Non-pigmented ciliary epithelial cell (primary cell): Measurements from ENCODE around the gene SMYD5.
A peak's percentile ranks its signal among the peaks of the same experiment; 100 is the strongest.

Experiments used
- DNase-seq: peaks from one replicate; pipeline ENCODE4 v3.0.0-alpha.2; 2010; ENCODE audit warnings: low read depth

The SMYD5 gene

DNA sequence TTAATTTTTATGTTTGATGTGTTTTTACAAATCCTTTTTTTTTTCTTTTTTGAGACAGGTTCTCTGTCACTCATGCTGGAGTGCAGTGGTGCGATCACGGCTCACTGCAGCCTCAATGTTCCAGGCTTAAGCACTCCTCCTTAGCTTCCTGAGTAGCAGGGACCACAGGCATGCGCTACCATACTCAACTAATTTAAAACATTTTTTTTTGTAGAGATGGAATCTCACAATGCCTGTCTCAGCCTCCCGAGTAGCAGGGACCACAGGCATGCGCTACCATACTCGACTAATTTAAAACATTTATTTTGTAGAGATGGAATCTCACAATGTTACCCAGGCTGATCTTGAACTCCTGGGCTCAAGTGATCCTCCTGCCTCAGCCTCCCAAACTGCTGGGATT is 8.4 kb upstream of the SMYD5 start:
- DNase-seq = no peak

GRCh38 chr2:73208258-73208657 is 5.8 kb upstream of the SMYD5 start:
- DNase-seq = no peak

DNA sequence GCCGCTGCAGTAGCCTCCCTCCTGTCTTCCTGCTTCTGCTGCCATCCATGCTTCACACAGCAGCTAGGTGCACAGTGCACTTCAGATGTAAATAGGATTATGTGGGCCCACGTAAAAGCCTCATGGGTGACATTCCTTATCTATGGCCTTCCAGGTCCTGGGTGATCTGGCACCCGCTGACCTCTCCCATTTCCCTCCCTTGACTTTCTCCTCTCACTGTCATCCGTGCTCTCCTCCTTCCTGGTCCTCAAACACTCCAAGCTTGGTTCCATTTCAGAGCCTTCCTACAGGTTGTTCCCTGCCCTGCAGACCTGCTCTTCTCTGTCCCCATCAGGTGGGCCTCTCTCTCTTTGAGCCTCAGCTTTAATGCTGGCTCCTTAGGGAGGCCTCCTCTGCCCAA is 4.0 kb upstream of the SMYD5 start:
- no peak for DNase-seq

DNA sequence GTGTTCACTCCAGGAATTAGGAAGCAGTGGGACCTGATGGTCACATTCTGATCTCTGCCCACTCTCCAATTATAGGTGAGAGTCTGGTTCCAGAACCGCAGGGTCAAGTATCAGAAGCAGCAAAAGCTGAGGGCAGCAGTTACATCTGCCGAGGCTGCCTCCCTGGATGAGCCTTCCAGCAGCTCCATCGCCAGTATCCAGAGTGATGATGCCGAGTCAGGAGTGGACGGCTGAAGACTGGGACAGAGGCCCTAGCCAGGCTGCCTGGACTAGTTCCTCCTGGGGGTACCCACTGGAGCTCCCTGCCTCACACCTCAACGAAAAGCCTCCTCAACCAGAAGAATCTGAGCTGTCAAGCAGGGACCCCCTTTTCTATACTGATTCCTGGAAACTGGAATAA is 3.3 kb upstream of the SMYD5 start:
- DNase-seq = no peak

- DNase-seq = no peak
Measured at GRCh38 chr2:73212098-73212447, 2.0 kb upstream of the SMYD5 start.

DNA sequence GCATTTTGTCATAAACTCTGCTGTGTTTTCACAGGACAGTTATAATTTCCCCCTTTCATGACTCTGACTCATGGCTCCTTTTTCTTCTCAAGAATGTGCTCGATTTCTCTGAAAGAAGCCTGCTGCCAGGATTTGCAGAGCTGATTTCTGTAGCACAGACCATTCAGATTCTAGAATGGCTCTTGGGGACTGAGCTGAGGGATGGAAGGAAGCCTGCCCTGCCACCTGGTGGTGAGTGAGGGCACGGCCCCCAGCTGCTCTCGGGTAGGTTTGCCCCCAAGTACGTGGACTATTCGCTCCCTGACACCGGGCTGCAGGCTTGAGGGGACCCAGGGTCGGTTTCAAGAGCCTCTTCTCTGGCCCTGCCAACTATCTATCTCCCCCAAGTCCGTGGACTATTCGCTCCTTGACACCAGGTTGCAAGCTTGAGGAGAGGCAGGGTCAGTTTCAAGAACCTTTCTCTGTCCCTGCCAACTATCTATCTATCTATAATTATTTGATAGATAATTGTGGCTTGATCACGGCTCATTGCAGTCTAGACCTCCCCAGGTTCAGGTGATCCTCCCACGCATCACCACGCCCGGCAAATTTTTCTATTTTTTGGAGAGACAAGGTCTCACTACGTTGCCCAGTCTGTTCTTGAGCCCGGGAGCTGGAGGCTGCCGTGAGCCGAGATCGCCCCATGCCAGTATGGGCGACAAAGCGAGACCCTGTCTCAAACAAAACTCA is 1.4 kb upstream of the SMYD5 start:
- DNase-seq = no peak

DNA sequence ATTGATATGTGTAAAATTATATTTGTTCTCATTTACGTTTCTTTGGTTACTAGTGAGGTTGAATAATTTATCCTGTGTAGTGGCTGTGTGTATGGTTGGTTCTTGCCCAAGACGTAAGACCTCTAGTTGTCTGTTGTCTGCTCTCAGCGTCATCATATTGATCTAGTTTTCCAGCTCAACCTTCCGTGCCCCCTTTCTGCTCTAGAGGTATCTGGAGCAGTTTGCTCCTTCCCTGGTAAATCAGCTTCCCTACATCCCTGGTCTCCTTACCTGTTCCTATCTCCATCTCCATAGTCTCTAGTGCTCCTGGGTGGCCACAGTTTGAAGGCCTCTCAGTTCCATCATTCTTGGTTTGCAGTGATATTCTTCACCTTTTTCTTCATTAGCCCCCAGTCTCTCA is 1.2 kb downstream of the SMYD5 start:
- no peak for DNase-seq

DNA sequence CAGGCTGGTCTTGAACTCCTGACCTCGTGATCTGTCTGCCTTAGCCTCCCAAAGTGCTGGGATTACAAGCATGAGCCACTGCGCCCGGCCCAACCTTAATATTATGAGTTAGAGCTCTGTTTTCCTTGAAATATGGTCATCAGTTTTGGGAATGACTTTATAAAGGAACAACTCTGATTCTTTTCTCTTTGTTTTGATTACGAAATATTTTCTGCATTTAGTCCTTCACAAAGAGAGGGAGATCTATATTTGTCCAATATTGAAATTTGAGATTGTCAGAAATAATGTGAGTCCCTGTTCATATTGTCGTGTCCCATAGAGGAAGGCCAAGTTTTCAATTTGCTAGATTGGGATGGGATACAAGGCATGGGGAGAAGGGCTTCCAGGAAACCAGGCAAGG is 3.1 kb downstream of the SMYD5 start:
- DNase-seq = no peak

DNA sequence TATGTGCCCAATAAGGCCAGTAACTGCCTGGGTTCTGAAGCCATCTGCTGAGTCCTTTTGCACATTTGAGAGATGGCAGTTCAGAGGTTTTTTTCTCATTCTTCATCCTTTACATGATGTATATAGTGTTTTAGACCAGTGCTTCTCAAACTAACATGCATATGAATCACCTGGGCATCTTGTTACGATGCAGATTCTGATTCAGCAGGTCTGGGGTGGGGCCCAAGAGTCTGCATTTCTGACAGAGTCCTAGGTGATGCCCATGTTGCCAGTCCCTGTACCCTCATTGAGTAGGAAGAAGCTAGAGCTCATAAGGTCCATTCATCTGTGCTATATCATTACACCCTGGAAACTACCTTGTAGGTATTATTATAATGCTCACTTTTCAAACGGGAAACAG is 3.8 kb downstream of the SMYD5 start:
- DNase-seq = no peak

GRCh38 chr2:73218298-73218697 is 4.3 kb downstream of the SMYD5 start:
- DNase-seq = no peak

DNA sequence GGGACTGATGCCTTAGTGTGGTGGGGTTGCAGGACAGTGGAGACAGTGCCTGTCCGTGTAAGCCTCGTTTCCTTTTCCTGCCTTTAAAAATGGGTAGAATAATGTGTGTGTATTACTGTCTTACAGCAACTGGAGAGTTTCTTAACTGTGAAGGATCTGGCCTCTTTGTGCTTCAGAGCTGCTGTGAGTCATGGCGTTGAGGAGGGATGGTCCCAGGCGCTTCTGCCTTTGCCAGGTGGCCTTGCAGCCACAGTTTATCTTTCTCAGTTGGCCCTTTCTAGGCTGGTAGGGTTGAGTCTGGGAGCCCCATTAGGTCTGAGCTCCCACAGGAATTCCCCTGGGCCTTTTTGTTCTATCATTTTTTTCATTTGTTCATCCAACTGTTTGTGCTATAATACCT is 9.8 kb downstream of the SMYD5 start:
- no peak for DNase-seq

DNA sequence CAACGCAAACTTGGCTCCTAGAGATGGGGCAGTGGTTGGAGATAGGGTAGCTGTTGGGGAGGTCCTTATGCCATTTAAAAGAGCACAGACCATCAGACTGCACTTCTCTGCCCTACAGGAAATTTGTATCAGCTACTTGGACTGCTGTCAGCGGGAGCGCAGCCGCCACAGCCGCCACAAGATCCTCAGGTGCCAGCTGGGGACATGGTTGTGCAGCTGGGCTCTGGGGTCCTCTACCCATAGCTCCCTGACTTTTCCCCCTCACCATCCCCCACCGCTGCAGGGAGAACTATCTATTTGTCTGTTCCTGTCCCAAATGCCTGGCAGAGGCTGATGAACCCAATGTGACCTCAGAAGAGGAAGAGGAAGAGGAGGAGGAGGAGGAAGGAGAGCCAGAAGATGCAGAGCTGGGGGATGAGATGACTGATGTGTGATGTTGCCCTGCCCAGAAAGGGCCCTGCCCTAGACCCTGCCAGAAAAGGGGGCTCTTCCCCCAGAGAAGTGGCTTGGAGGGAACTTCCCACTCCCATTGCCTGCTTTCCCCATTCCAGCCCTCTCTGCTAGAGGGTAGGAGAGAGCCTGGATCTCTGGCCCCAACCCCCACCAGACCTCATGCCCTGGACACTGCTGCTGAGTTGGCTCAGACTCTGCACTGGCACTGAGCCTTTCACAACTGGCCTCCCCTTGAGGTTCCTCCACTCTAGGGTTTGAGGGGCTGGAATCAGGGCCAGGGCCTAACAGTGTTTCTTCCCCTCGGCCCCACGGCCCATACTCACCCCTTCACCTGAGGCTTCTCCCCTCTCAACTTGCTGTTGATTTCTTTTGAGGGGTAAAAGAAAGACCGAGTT is 11.7 kb downstream of the SMYD5 start:
- no peak for DNase-seq

DNA sequence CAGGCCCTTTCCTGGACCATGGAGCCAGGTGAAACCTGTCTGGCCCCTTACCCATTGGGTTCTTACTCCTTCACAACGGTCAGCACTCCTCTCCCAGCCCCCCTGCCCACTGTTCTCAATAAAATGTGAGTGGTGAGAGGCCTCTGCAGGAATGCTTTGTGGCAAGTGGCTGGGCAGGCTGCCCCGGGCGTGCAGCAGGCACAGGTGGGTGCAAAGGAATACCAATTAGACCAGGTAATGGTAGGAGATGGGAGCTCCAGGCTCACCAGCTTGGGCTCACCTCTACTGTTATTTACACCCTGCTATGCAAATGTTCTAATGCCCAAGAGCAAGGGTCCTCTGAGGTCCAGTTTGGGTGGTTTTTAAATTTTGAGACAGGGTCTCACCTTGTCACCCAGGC is 13.0 kb downstream of the SMYD5 start:
- no peak for DNase-seq

DNA sequence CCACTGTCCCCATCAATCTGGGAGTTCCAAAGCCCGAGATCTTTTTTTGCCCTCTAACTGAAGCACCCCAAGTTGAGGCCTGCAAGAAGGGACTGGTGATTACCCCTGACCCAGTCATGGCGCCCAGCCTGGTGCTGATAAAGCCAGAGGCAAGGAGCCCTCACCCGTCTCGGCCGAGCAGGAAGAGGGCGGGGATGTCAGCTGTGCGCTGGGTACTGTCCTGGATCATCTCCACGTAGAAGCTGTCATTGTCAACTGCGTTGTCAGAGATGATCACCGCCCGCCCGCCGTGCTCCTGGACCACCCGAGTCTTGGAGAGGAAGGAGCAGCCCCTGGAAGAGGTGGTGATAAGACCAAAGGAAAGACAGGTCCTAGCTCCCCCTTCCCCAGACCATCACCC is 14.6 kb downstream of the SMYD5 start:
- DNase-seq = no peak

GRCh38 chr2:73232403-73233153 is 18.5 kb downstream of the SMYD5 start:
- DNase-seq = no peak

- peak; percentile 99 for DNase-seq
Measured at GRCh38 chr2:73233154-73233931, 19.3 kb downstream of the SMYD5 start, which contains the start of gene PRADC1. Gene PRADC1, minus strand, starts transcription at chr2:73233239. Its CDS starts 79 bp downstream, at chr2:73233160.

DNA sequence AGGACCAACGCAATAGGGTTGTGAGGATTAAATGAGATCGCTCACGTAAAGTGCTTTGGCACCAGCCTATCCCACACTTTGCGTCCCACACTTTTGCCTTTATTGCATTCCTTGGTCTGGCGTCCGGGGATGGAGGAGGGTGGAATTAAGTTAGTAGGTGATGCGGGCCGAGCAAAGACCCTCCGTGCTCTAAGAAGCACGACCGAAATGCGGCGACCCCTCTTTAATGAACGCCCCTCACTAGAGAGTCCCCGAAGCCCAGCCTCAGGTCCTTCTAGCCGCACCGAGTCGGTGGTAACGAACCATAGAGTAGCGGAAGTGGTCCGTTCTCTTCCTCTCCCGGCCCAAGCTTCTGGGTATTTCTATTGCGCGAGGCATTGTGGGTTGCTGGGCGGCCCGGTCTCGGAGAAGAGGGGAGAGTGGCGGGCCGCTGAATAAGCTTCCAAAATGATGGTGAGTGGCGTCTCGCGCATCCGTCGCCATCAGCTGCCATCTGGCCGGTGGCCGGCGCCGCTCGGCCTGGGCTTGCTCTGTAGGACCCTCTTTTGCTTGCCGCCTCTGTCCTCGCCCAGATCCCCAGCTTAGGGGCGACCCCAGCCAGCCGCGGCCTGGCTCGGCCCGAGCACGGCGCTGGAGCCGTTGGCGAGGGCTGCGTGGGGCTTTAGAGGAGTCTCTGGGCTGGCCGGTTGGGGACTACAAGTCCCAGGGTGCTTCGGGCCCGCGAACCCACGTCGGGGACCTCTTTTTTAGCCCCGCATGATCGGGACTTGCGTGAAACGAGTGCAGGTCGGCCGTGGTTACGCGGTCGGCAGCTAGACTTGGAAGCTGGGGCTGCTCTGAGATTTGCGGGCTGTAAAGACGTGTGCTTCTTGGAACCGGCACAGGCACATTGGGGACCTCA is 20.1 kb downstream of the SMYD5 start, which contains the start of gene CCT7:
Gene CCT7, plus strand, starts transcription at position 377 of the 901 bp plus-strand sequence. Its CDS starts 71 bp downstream, at position 448.
- DNase-seq = peak; percentile 61

GRCh38 chr2:73235315-73236028 is 21.4 kb downstream of the SMYD5 start:
- DNase-seq = no peak

- no peak for DNase-seq
Measured at GRCh38 chr2:73237168-73237567, 23.1 kb downstream of the SMYD5 start.

- no peak for DNase-seq
Measured at GRCh38 chr2:73238149-73238548, 24.1 kb downstream of the SMYD5 start.
